K562 (cell line): ENCODE data around the gene PCSK5. TPM values are rescaled to one million over a fixed set of nuclear protein-coding genes. Genes with fewer than 3 reads are reported as not detected.

Experiments
- BACH1 ChIP-seq: fragments of 200-800 bp; sonication (Bioruptor generic); IDR thresholded peaks from 2 replicates; pipeline ENCODE4 v1.6.1; 2016; ENCODE audit warnings: missing genetic modification characterization, missing compliant biosample characterization
- CHD2 ChIP-seq: IDR thresholded peaks from 2 replicates; pipeline ENCODE4 v1.6.1; 2011; ENCODE audit warnings: low read depth, low read length
- HDAC2 ChIP-seq: fragments of 450-650 bp; IDR thresholded peaks from 2 replicates; pipeline ENCODE4 v1.6.1; 2016; ENCODE audit warnings: mild to moderate bottlenecking
- JUND ChIP-seq, 2 experiments: IDR thresholded peaks; 2 replicates in 1 of 2; 3 replicates in 1 of 2; pipeline ENCODE4 v1.6.1; 2011; ENCODE audit warnings: borderline replicate concordance in 2 of 2, low read depth in 2 of 2, low read length in 2 of 2, improper control_type of control experiment in 1 of 2, missing biosample characterization in 1 of 2, missing genetic modification characterization in 1 of 2, missing genetic modification reagents in 1 of 2
- MGA ChIP-seq: fragments of 450-650 bp; IDR thresholded peaks from 2 replicates; pipeline ENCODE4 v1.6.1; 2016; ENCODE audit warnings: mild to moderate bottlenecking, moderate library complexity
- SMAD1 ChIP-seq: fragments of 150-350 bp; IDR thresholded peaks from 2 replicates; pipeline ENCODE4 v1.6.1; 2014; ENCODE audit warnings: low read length, low read depth; ENCODE audit not compliant: partially characterized antibody
- ZKSCAN8 ChIP-seq: fragments of 200-800 bp; sonication (Bioruptor generic); IDR thresholded peaks from 2 replicates; pipeline ENCODE4 v1.6.1; 2016; ENCODE audit warnings: missing genetic modification characterization, missing compliant biosample characterization
- ZNF232 ChIP-seq: sonication (generic); formaldehyde crosslinking; IDR thresholded peaks from 2 replicates; pipeline ENCODE4 v1.8.0; 2022; ENCODE audit warnings: mild to moderate bottlenecking, missing genetic modification reagents
- polyA plus RNA-seq, 8 experiments: library from polyadenylated mRNA; depleted of rRNA in 4 of 8; stranded (reverse) in 5 of 8; unstranded in 3 of 8; fragments of >200 nt; fragmentation: Nextera tagmentation in 2 of 8; fragmentation: Illumina TruSeq in 1 of 8; extraction: Ambion mirVana in 2 of 8; extraction: Trizol in 1 of 8; gene quantifications; 2 replicates each; pipeline versions ENCODE4 v1.2.1 to v1.2.3, GENCODE V29; 2011 to 2014; ENCODE audit warnings: inconsistent platforms in 1 of 8, missing spikeins in 1 of 8
- total RNA-seq, 7 experiments: library from RNA; depleted of rRNA in 6 of 7; stranded (reverse); fragments of >200 nt in 6 of 7; fragmentation: Illumina TruSeq in 2 of 7; extraction: Trizol in 2 of 7; gene quantifications; 2 replicates each; pipeline versions ENCODE4 v1.2.1 to v1.2.3, GENCODE V29; 2011 to 2021; ENCODE audit warnings: low replicate concordance in 1 of 7

Gene PCSK5
- total and polyA plus RNA-seq, 9 of the 15 experiments (the other 6 are each of a cell fraction or from before 2014, with no cell fraction given): not detected

- TF ChIP-seq MGA (no peak), JUND (IDR thresholded peaks at IDR 0.05; ENCODE audit: borderline replicate concordance, low read depth, low read length) (no peak), JUND (tag; IDR thresholded peaks at IDR 0.05; ENCODE audit: borderline replicate concordance, low read depth, low read length) (no peak), ZKSCAN8 (CRISPR knock-in tag) (no peak), BACH1 (tag) (no peak), ZNF232 (CRISPR knock-in tag) (no peak), HDAC2 (no peak), CHD2 (no peak), SMAD1 (no peak)
These were observed 98.2 kb downstream of the PCSK5 start (continued) for GRCh38 chr9:75988663-75989062.
